Gastroesophageal sphincter (tissue), 4 donors: ENCODE data around the gene ITGBL1. TPM values are rescaled to one million over a fixed set of nuclear protein-coding genes. Genes with fewer than 3 reads are reported as not detected.

Experiments used
- ATAC-seq: fragments of 150-250 bp; one replicate; pipeline ENCODE4 v1.9.1; 2016; ENCODE audit warnings: mild to moderate bottlenecking, moderate library complexity
- H3K27ac ChIP-seq, 4 donors: fragments of 200-600 bp; sonication (generic) in 3 of 4; 1 replicate in 3 of 4; 2 replicates in 1 of 4; pipeline ENCODE4 v1.5.1; 2016 to 2019
- H3K27me3 ChIP-seq: fragments of 200-600 bp; sonication (generic); one replicate; pipeline ENCODE4 v1.5.1; 2019
- H3K36me3 ChIP-seq, 2 donors: fragments of 200-600 bp; sonication (generic); one replicate each; pipeline ENCODE4 v1.5.1; 2019; ENCODE audit warnings: control low read depth in 1 of 2
- H3K4me1 ChIP-seq, 3 donors: fragments of 200-600 bp; sonication (generic); 1 replicate in 2 of 3; 2 replicates in 1 of 3; pipeline ENCODE4 v1.5.1; 2016 to 2019; ENCODE audit warnings: control low read depth in 2 of 3
- H3K4me3 ChIP-seq, 2 donors: fragments of 200-600 bp; sonication (generic); one replicate each; pipeline ENCODE4 v1.5.1; 2019; ENCODE audit warnings: mild to moderate bottlenecking in 1 of 2, moderate library complexity in 1 of 2
- H3K9me3 ChIP-seq, 3 donors: fragments of 200-600 bp; sonication (generic); one replicate each; pipeline ENCODE4 v1.5.1; 2017 to 2019; ENCODE audit warnings: control low read depth in 2 of 3
- EP300 ChIP-seq: sonication (generic); formaldehyde crosslinking; IDR thresholded peaks from one replicate; pipeline ENCODE4 v1.6.1; 2017; ENCODE audit warnings: antibody characterized with exemption, mild to moderate bottlenecking
- POLR2A ChIP-seq, 2 donors: fragments of 450-650 bp; IDR thresholded peaks; one replicate each; pipeline ENCODE4 v1.6.1; 2017; ENCODE audit warnings: antibody characterized with exemption in 2 of 2, mild to moderate bottlenecking in 2 of 2, moderate library complexity in 1 of 2
- POLR2AphosphoS5 ChIP-seq: sonication (generic); formaldehyde crosslinking; IDR thresholded peaks from one replicate; pipeline ENCODE4 v1.6.1; 2017; ENCODE audit warnings: antibody characterized with exemption
- WGBS, 2 donors: methylation state at CpG; one replicate each; pipeline ENCODE4 v1.1.5; 2018; ENCODE audit warnings: low coverage in 1 of 2; 5-methylcytosine and 5-hydroxymethylcytosine counted together
- total RNA-seq, 4 donors: library from RNA; depleted of rRNA; stranded (reverse); fragments of >200 nt; gene quantifications; one replicate each; pipeline ENCODE4 v1.1.0, GENCODE V29; 2016
- TF ChIP-seq, protein P1 (sequence below), 4 experiments: fragments of 200-600 bp in 2 of 4; fragments of 450-650 bp in 2 of 4; sonication (generic) in 1 of 4; IDR thresholded peaks; one replicate each; pipeline ENCODE4 v1.5.1; 2017 to 2019; ENCODE audit warnings: antibody characterized with exemption in 4 of 4, mild to moderate bottlenecking in 2 of 4, moderate library complexity in 2 of 4

Gene ITGBL1
- total RNA-seq, 4 donors from 2014 or later = 8.6 to 28.0 (median 12.8) TPM

DNA sequence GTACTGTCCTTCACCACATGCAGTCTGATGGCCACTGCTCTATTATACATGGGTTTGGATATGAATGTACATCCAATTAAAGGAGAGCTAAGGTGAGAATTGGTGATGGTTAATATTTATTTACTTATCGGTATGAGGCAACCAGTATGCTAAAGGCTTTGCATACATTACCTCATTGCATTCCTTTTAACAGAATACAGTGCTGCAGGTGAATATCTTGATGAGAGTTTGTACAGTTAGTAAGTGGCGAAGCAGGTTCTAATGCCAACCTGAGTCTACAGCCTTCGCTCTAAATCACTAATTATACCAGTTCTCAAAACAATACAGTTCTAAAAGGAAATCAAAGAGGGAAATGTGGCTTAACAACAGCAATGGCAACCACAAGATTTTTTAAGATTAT lies 284.1 kb downstream of the ITGBL1 start:
- H3K36me3 ChIP-seq = no peaks in the 10 kb centered on the region
- H3K4me1 ChIP-seq = no peaks in the 10 kb centered on the region
- H3K27ac ChIP-seq = no peak overlapping the region
- ATAC-seq = no peak
- 59 to 93% methylated on average over 2 to 3 of the region's 3 CpGs for WGBS, 2 donors
- H3K27me3 ChIP-seq = no peaks in the 10 kb centered on the region
- no peak for TF ChIP-seq EP300
- TF ChIP-seq, protein P1, sequence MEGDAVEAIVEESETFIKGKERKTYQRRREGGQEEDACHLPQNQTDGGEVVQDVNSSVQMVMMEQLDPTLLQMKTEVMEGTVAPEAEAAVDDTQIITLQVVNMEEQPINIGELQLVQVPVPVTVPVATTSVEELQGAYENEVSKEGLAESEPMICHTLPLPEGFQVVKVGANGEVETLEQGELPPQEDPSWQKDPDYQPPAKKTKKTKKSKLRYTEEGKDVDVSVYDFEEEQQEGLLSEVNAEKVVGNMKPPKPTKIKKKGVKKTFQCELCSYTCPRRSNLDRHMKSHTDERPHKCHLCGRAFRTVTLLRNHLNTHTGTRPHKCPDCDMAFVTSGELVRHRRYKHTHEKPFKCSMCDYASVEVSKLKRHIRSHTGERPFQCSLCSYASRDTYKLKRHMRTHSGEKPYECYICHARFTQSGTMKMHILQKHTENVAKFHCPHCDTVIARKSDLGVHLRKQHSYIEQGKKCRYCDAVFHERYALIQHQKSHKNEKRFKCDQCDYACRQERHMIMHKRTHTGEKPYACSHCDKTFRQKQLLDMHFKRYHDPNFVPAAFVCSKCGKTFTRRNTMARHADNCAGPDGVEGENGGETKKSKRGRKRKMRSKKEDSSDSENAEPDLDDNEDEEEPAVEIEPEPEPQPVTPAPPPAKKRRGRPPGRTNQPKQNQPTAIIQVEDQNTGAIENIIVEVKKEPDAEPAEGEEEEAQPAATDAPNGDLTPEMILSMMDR (IDR thresholded peaks at IDR 0.05) = no peak
- TF ChIP-seq POLR2A (IDR thresholded peaks at IDR 0.05) = no peak
- no peak for TF ChIP-seq POLR2AphosphoS5
- H3K4me3 ChIP-seq = no peak overlapping the region
- H3K9me3 ChIP-seq = no peaks in the 10 kb centered on the region

DNA sequence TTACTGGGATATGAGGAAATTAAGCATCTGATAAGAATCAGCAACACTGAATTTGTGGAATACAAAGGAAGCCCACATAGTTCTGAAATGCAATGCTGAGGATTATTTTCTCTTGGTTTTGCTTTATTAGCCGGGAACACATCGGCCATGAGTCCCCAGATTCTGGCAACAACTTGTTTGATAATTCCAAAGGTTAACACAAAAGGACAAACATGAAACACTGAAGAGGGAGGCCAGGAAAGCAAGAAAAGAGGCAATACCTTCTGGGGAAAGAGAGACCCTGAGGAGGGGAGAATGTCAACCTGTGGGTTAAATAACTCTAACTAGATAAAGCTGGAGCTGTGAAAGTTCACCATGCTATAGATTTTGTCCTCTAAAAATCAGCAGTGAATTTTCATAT lies 285.9 kb downstream of the ITGBL1 start:
- TF ChIP-seq POLR2AphosphoS5 (no peak), POLR2A (IDR thresholded peaks at IDR 0.05) (no peak), EP300 (no peak)
- TF ChIP-seq, protein P1 (IDR thresholded peaks at IDR 0.05) = no peak
- Histone ChIP-seq H3K4me3 (no peak overlapping the region), H3K36me3 (no peaks in the 10 kb centered on the region), H3K27me3 (no peaks in the 10 kb centered on the region), H3K27ac (no peak overlapping the region), H3K4me1 (no peaks in the 10 kb centered on the region), H3K9me3 (no peaks in the 10 kb centered on the region)
- ATAC-seq = no peak
- 80 to 91% methylated on average over 1 to 2 of the region's 2 CpGs for WGBS, 2 donors

DNA sequence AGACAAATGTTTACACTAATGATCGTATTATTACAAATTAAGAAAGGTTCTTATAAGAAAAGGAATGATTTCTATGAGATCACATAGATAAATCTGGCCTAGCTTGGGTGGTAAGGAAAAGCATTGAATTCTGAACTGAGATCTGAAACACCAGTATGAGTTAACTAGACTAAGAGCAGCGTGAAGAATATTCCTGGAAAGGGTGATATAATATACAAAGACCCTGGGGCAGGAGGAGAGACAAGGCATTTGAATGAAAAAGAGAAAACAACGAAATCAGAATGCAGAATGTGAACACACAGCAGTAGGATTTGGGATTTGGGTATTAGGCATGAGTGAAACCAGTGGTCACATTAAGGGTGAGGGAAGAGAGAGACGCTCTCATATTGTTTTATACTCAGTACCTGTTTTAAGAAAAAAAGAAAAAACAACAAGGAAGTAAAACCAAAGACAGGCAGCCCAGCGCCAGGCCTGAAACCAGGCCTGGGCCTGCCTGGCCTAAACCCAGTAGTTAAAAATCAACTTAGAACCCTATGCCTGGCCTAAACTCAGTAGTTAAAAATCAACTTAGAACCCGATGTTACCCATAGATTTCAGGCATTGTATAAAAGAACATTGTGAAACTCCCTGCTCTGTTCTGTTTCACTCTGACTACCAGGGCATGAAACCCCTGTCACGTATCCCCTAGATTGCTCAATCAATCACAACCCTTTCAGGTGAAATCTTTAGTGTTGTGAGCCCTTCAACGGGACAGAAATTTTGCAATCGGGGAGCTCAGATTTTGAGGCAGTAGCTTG lies 287.1 kb downstream of the ITGBL1 start:
- Histone ChIP-seq H3K36me3 (no peaks in the 10 kb centered on the region), H3K27me3 (no peaks in the 10 kb centered on the region), H3K4me3 (no peak overlapping the region), H3K9me3 (no peaks in the 10 kb centered on the region), H3K27ac (no peak overlapping the region), H3K4me1 (no peaks in the 10 kb centered on the region)
- 73 to 85% methylated on average over 6 to 8 of the region's 9 CpGs for WGBS, 2 donors
- no peak for ATAC-seq
- TF ChIP-seq POLR2A (IDR thresholded peaks at IDR 0.05) (no peak), POLR2AphosphoS5 (no peak)
- TF ChIP-seq, protein P1 (IDR thresholded peaks at IDR 0.05) = no peak

DNA sequence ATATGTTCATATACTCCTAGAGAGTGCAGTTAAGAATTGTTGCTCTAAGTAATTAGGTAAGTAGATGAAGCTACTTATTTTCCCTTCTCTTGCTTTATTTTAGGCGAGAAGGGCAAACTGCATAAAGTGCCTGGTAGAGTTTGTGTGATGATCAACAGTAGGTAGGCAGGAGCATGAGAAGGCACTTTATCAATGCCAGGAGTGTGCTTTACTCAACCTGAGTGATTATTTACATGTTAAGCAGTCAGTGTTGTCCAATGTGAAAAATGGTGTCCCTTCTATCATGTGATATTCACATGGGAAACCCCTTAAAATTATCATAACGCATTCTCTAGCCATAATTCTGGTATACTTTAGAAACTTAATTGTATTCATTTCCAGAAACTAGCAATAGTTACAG lies 294.0 kb downstream of the ITGBL1 start:
- no peak overlapping the region for H3K4me3 ChIP-seq
- H3K27me3 ChIP-seq = no peaks in the 10 kb centered on the region
- 79 to 84% methylated on average over 2 of the region's 2 CpGs for WGBS, 2 donors
- no peaks in the 10 kb centered on the region for H3K36me3 ChIP-seq
- no peaks in the 10 kb centered on the region for H3K9me3 ChIP-seq
- no peak overlapping the region for H3K27ac ChIP-seq
- no peak for TF ChIP-seq POLR2AphosphoS5
- TF ChIP-seq EP300 = no peak
- TF ChIP-seq, protein P1 (IDR thresholded peaks at IDR 0.05) = no peak
- TF ChIP-seq POLR2A (IDR thresholded peaks at IDR 0.05) = no peak
- no peaks in the 10 kb centered on the region for H3K4me1 ChIP-seq
- ATAC-seq = no peak

DNA sequence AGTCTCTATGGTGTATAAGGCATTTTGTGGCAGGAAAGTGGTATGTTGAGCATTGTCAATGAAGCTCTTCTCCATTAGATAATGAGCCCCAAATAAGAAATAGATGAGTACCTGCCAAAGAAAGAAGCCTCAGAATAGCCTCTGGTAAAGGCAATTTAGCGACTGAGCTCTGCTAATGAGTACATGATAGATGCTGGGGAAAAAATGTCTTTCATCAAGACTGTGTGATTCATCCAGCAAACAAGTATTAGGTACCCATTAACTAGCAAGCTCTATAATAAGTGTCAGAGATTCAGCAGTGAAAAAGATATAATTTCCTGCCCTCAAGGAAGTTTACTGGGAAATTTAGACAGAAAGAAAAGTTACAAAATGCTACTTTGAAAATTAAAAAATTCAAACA lies 294.6 kb downstream of the ITGBL1 start:
- Histone ChIP-seq H3K27me3 (no peaks in the 10 kb centered on the region), H3K27ac (no peak overlapping the region), H3K4me3 (no peak overlapping the region), H3K9me3 (no peaks in the 10 kb centered on the region), H3K4me1 (no peaks in the 10 kb centered on the region), H3K36me3 (no peaks in the 10 kb centered on the region)
- TF ChIP-seq, protein P1 (IDR thresholded peaks at IDR 0.05) = no peak
- TF ChIP-seq EP300 (no peak), POLR2A (IDR thresholded peaks at IDR 0.05) (no peak), POLR2AphosphoS5 (no peak)
- ATAC-seq = no peak
- 67 to 92% methylated on average over 1 of the region's 1 CpG for WGBS, 2 donors
